H1 (cell line): ENCODE measurements around the gene DNASE2B. TPM values are rescaled to one million over a fixed set of nuclear protein-coding genes. Genes with fewer than 3 reads are reported as not detected.

ENCODE experiments used
- BACH1 ChIP-seq: IDR thresholded peaks from 2 replicates; pipeline ENCODE4 v1.6.1; 2012; ENCODE audit warnings: low read length, improper control_type of control experiment
- CBX8 ChIP-seq: fragments of 300-800, 300-1000 bp; sonication (generic); IDR thresholded peaks from 2 replicates; pipeline ENCODE4 v1.7.1; 2016; ENCODE audit warnings: low read depth, low read length, borderline replicate concordance
- CHD7 ChIP-seq: fragments of 300-600 bp; sonication (generic); IDR thresholded peaks from 2 replicates; pipeline ENCODE4 v1.7.1; 2012; ENCODE audit warnings: low read length, moderate library complexity, mild to moderate bottlenecking, inconsistent platforms; ENCODE audit not compliant: insufficient replicate concordance
- EZH2 ChIP-seq: fragments of 200-600 bp; sonication (generic); IDR thresholded peaks from 2 replicates; pipeline ENCODE4 v1.7.1; 2012; ENCODE audit warnings: low read depth, mild to moderate bottlenecking, moderate library complexity, low read length, inconsistent platforms; ENCODE audit not compliant: severe bottlenecking
- GABPA ChIP-seq: IDR thresholded peaks from 2 replicates; pipeline ENCODE4 v1.6.1; 2011; ENCODE audit warnings: mild to moderate bottlenecking, low read length, moderate library complexity, borderline replicate concordance; ENCODE audit not compliant: insufficient read depth
- SAP30 ChIP-seq: fragments of 300-600 bp; sonication (generic); IDR thresholded peaks from 2 replicates; pipeline ENCODE4 v1.7.1; 2012; ENCODE audit warnings: low read length, moderate library complexity, mild to moderate bottlenecking, inconsistent platforms; ENCODE audit not compliant: insufficient read depth, insufficient replicate concordance
- SP2 ChIP-seq: IDR thresholded peaks from 2 replicates; pipeline ENCODE4 v1.6.1; 2012; ENCODE audit warnings: mild to moderate bottlenecking, low read length, inconsistent platforms
- polyA plus RNA-seq, 7 experiments: library from polyadenylated mRNA; depleted of rRNA in 3 of 7; stranded (reverse) in 5 of 7; unstranded in 2 of 7; fragments of >200 nt in 5 of 7; fragments of 200-250 nt in 2 of 7; gene quantifications; 1 replicate in 5 of 7; 2 replicates in 1 of 7; 4 replicates in 1 of 7; pipeline versions ENCODE4 v1.2.1 to v1.2.3, GENCODE V29; 2011 to 2013; ENCODE audit warnings: missing spikeins in 2 of 7, mixed read lengths in 2 of 7
- total RNA-seq: library from RNA; stranded (reverse); fragmentation: NEBNext Ultra II Directional; extraction: Animal tissue kit (Norgen Biotek cat#: 25700); gene quantifications from 2 replicates; pipeline ENCODE4 v1.2.1, GENCODE V29; 2021
- TF ChIP-seq, protein P1 (sequence below): IDR thresholded peaks from 2 replicates; pipeline ENCODE4 v1.6.1; 2012; ENCODE audit warnings: low read length, inconsistent platforms
- TF ChIP-seq, protein P2 (sequence below): IDR thresholded peaks from 2 replicates; pipeline ENCODE4 v1.6.1; 2012; ENCODE audit warnings: inconsistent platforms

Gene DNASE2B
- total and polyA plus RNA-seq, 2 of the 8 experiments (the other 6 are each of a cell fraction or from before 2014, with no cell fraction given): not detected

GRCh38 chr1:84452436-84452835 is 54.2 kb downstream of the DNASE2B start (continued):
- TF ChIP-seq CHD7 (no peak), EZH2 (no peak), BACH1 (no peak), GABPA (no peak), SP2 (no peak), CBX8 (no peak), SAP30 (no peak)
- TF ChIP-seq, protein P1, sequence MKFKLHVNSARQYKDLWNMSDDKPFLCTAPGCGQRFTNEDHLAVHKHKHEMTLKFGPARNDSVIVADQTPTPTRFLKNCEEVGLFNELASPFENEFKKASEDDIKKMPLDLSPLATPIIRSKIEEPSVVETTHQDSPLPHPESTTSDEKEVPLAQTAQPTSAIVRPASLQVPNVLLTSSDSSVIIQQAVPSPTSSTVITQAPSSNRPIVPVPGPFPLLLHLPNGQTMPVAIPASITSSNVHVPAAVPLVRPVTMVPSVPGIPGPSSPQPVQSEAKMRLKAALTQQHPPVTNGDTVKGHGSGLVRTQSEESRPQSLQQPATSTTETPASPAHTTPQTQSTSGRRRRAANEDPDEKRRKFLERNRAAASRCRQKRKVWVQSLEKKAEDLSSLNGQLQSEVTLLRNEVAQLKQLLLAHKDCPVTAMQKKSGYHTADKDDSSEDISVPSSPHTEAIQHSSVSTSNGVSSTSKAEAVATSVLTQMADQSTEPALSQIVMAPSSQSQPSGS: no peak
- TF ChIP-seq, protein P2, sequence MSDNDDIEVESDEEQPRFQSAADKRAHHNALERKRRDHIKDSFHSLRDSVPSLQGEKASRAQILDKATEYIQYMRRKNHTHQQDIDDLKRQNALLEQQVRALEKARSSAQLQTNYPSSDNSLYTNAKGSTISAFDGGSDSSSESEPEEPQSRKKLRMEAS: no peak
